Activated T-cell treated with anti-CD3 and anti-CD28 coated beads, Interleukin-2, amount 50 U/mL, for 72 hours (primary cell): ENCODE data around the gene FAM43A. TPM values are rescaled to one million over a fixed set of nuclear protein-coding genes. Genes with fewer than 3 reads are reported as not detected.

ENCODE experiments used
- ATAC-seq, 2 donors: fragments of 150-1000 bp; cut with Tn5 transposase; replicated peaks in 1 of 2; 2 replicates each; pipeline ENCODE4 v1.10.0; 2021; ENCODE audit warnings: moderate library complexity in 2 of 2, mild to moderate bottlenecking in 1 of 2
- DNase-seq, 2 donors: peaks; one replicate each; pipeline ENCODE4 v3.0.0; 2021 to 2022; ENCODE audit warnings: mixed read lengths in 1 of 2
- H3K27ac Mint-ChIP-seq: one replicate; pipeline ENCODE4 v1.8.0; 2022; ENCODE audit warnings: mild to moderate bottlenecking, moderate library complexity, mixed read lengths
- H3K27me3 Mint-ChIP-seq: one replicate; pipeline ENCODE4 v1.8.0; 2022; ENCODE audit warnings: low read depth, mixed read lengths
- H3K36me3 Mint-ChIP-seq, 2 donors: one replicate each; pipeline ENCODE4 v1.8.0; 2022; ENCODE audit warnings: mixed read lengths in 2 of 2, mild to moderate bottlenecking in 1 of 2; ENCODE audit not compliant: insufficient read depth in 2 of 2
- H3K4me1 Mint-ChIP-seq: one replicate; pipeline ENCODE4 v1.8.0; 2022; ENCODE audit warnings: low read depth, mixed read lengths
- H3K4me3 Mint-ChIP-seq, 2 donors: one replicate each; pipeline ENCODE4 v1.8.0; 2022; ENCODE audit warnings: mild to moderate bottlenecking in 2 of 2, mixed read lengths in 2 of 2, moderate library complexity in 2 of 2
- H3K9me3 Mint-ChIP-seq, 2 donors: one replicate each; pipeline ENCODE4 v1.8.0; 2022; ENCODE audit warnings: mixed read lengths in 2 of 2
- total RNA-seq, 2 donors: library from RNA; stranded (reverse); gene quantifications; one replicate each; pipeline ENCODE4 v1.2.3, GENCODE V29; 2022

FAM43A gene
- total RNA-seq, 2 donors from 2014 or later: 5.4 to 13.4 TPM

GRCh38 chr3:194661946-194662345, 23.7 kb upstream of the FAM43A start:
- Mint-ChIP-seq H3K36me3 (peaks cover 8 to 40% of the 10 kb centered on the region in 2 donors), H3K27ac (no peak overlapping the region), H3K4me1 (peaks cover 29% of the 10 kb centered on the region), H3K4me3 (no peak overlapping the region), H3K9me3 (no peaks in the 10 kb centered on the region), H3K27me3 (no peaks in the 10 kb centered on the region)
- ATAC-seq: no peak
- DNase-seq: no peak

DNA sequence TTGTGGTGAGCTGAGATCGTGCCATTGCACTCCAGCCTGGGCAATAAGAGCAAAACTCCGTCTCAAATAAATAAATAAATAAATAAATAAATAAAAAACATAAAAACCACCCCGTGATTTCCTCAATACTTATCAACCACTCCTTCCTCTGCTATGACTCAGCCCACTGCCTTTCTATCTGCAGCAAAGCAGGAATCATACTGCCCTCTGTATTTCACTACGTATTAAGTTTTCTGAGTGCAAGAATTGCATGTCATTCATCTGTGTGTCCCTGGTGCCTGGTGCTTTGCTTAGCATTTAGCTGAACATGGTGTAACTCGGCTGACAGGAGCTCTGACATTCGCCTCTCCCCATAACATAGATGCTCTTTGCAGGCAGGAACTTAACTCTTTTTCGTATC, 20.8 kb upstream of the FAM43A start:
- no peak overlapping the region for H3K27ac Mint-ChIP-seq
- DNase-seq (no peak), ATAC-seq (no peak)
- no peaks in the 10 kb centered on the region for H3K9me3 Mint-ChIP-seq
- H3K36me3 Mint-ChIP-seq: peaks cover 12 to 35% of the 10 kb centered on the region in 2 donors
- H3K4me1 Mint-ChIP-seq: peaks cover 43% of the 10 kb centered on the region
- H3K4me3 Mint-ChIP-seq: no peak overlapping the region
- H3K27me3 Mint-ChIP-seq: no peaks in the 10 kb centered on the region

DNA sequence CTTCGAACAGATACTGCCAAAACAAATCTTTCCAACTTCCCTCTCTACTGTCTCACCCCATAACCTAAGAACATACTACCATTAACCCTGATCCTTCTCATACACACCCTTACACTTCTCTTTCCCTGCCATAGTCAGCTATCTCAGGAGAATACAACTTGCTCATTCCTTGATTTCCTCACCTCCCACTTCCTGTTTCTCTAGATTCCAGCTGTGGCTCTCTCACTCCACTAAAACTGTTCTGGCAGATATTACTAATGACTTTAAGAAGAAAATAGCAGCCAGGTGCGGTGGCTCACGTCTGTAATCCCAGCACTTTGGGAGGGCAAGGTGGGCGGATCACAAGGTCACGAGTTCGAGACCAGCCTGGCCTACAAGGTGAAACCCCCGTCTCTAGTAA, 18.3 kb upstream of the FAM43A start:
- no peak overlapping the region for H3K4me3 Mint-ChIP-seq
- H3K36me3 Mint-ChIP-seq: peaks cover 12 to 32% of the 10 kb centered on the region in 2 donors
- no peaks in the 10 kb centered on the region for H3K27me3 Mint-ChIP-seq
- peak overlapping the region; percentile 26 for H3K27ac Mint-ChIP-seq
- ATAC-seq (no peak), DNase-seq (no peak)
- H3K4me1 Mint-ChIP-seq: peaks cover 52% of the 10 kb centered on the region
- no peaks in the 10 kb centered on the region for H3K9me3 Mint-ChIP-seq

- H3K4me1 Mint-ChIP-seq: peaks cover 72% of the 10 kb centered on the region
- peak; percentile 32 for DNase-seq
These were observed 14.2 kb upstream of the FAM43A start for GRCh38 chr3:194671511-194671899.

GRCh38 chr3:194671900-194672808, 13.5 kb upstream of the FAM43A start, which contains the start of gene LSG1:
TSS of gene LSG1 (minus strand) at chr3:194672191. CDS start at chr3:194672162, 29 bp downstream.
- peak; percentile 91 for DNase-seq
- peak within 1 kb of the TSS; percentile 99 to 100 for H3K4me3 Mint-ChIP-seq
- peaks cover 72% of the 10 kb centered on the region for H3K4me1 Mint-ChIP-seq
- H3K36me3 Mint-ChIP-seq: peaks cover 7 to 11% of the 10 kb centered on the region in 2 donors
- H3K27ac Mint-ChIP-seq: peak within 1 kb of the TSS; percentile 99
- no peaks in the 10 kb centered on the region for H3K9me3 Mint-ChIP-seq
- ATAC-seq: peak; percentile 81 to 86
- peaks cover 8% of the 10 kb centered on the region for H3K27me3 Mint-ChIP-seq

More at GRCh38 chr3:194671511-194671899, 14.2 kb upstream of the FAM43A start:
- peaks cover 7 to 11% of the 10 kb centered on the region in 2 donors for H3K36me3 Mint-ChIP-seq
- peak overlapping the region; percentile 99 for H3K27ac Mint-ChIP-seq
- H3K9me3 Mint-ChIP-seq: no peaks in the 10 kb centered on the region
- H3K4me3 Mint-ChIP-seq: peak overlapping the region; percentile 99 to 100
- ATAC-seq: peak in 1 of 2 donors; percentile 4
- peaks cover 3% of the 10 kb centered on the region for H3K27me3 Mint-ChIP-seq

DNA sequence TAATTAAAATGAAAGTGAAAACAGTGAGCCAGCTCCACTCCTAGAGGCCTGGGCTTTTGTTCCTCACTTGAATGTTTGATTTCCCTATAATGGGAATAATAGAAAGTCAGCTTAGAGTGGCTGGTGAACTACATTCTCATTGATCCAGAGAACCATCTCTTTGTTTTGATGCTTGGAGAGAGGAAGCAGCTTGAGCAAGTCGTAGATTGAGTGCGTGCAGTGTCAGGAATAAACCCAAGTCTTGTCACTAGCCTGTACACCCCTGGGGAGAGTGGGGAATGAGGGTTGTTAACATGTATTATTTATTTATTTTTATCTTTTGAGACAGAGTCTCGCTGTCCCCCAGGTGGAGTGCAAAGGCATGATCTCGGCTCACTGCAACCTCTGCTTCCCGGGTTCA, 12.8 kb upstream of the FAM43A start:
- H3K27me3 Mint-ChIP-seq: peaks cover 8% of the 10 kb centered on the region
- peak overlapping the region; percentile 64 for H3K27ac Mint-ChIP-seq
- no peak for ATAC-seq
- H3K36me3 Mint-ChIP-seq: peaks cover 5 to 8% of the 10 kb centered on the region in 2 donors
- H3K9me3 Mint-ChIP-seq: no peaks in the 10 kb centered on the region
- peaks cover 68% of the 10 kb centered on the region for H3K4me1 Mint-ChIP-seq
- DNase-seq: no peak
- peak overlapping the region; percentile 99 to 100 for H3K4me3 Mint-ChIP-seq

GRCh38 chr3:194673761-194674160, 11.9 kb upstream of the FAM43A start:
- H3K27ac Mint-ChIP-seq: peak overlapping the region; percentile 31
- peak overlapping the region in 1 of 2 donors; percentile 65 for H3K4me3 Mint-ChIP-seq
- DNase-seq: no peak
- peaks cover 61% of the 10 kb centered on the region for H3K4me1 Mint-ChIP-seq
- no peak for ATAC-seq
- no peaks in the 10 kb centered on the region for H3K9me3 Mint-ChIP-seq
- H3K36me3 Mint-ChIP-seq: peaks cover 2 to 4% of the 10 kb centered on the region in 2 donors
- H3K27me3 Mint-ChIP-seq: peaks cover 8% of the 10 kb centered on the region

GRCh38 chr3:194675081-194675640, 10.5 kb upstream of the FAM43A start:
- Mint-ChIP-seq H3K4me1 (peaks cover 57% of the 10 kb centered on the region), H3K9me3 (no peaks in the 10 kb centered on the region), H3K36me3 (no peaks in the 10 kb centered on the region), H3K27ac (peak overlapping the region; percentile 82), H3K27me3 (peaks cover 17% of the 10 kb centered on the region), H3K4me3 (peak overlapping the region; percentile 65 to 72)
- peak; percentile 78 to 80 for DNase-seq
- ATAC-seq: peak; percentile 71 to 75

DNA sequence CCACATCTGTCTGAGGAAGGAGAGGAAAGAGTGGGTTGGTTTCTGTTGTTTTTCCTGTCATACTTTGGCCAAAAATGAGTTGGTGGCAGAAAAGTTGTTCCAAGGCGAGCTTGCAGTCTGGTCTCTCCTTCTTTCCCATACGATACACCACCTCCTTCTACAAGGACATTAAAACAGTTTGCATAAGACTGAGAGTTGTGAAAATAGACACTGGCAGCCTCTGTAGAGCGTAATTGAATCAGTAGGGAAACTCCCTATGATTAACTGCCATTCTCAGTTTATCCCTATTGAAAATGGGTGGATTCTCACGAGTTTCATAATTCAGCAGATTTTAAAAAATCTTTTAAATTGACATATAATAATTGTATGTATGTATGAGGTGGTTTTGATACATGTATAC, 10.0 kb upstream of the FAM43A start:
- Mint-ChIP-seq H3K36me3 (no peaks in the 10 kb centered on the region), H3K27ac (peak overlapping the region; percentile 82), H3K9me3 (no peaks in the 10 kb centered on the region), H3K4me3 (peak overlapping the region; percentile 65 to 72), H3K27me3 (peaks cover 18% of the 10 kb centered on the region), H3K4me1 (peaks cover 52% of the 10 kb centered on the region)
- DNase-seq (peak in 1 of 2 donors; percentile 28), ATAC-seq (peak; percentile 30 to 49)

DNA sequence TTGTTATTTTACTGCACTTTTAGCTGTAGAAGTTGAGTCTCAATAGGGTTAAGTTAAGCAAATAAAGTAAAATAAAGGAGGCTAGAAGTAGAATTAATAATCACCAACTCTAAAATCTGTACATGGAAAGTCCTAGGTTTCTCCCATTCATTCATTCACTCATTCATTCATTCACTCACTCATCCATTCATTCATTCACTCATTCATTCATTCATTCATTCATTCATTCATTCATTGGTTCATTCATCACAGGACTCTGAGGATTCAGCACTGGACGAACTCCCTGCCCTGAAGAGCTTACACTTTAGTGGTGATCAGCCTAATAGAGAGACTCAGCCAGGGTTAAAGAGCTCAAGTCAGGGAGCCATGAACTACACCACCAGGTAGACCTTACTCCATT, 9.2 kb upstream of the FAM43A start:
- Mint-ChIP-seq H3K4me1 (peaks cover 44% of the 10 kb centered on the region), H3K27me3 (peaks cover 26% of the 10 kb centered on the region), H3K4me3 (peak overlapping the region in 1 of 2 donors; percentile 65), H3K27ac (peak overlapping the region; percentile 19), H3K36me3 (no peaks in the 10 kb centered on the region), H3K9me3 (no peaks in the 10 kb centered on the region)
- ATAC-seq: no peak
- DNase-seq: no peak

- Mint-ChIP-seq H3K4me3 (no peak overlapping the region), H3K4me1 (peaks cover 43% of the 10 kb centered on the region), H3K36me3 (peaks cover 0 to 2% of the 10 kb centered on the region in 2 donors), H3K27me3 (peaks cover 36% of the 10 kb centered on the region), H3K9me3 (no peaks in the 10 kb centered on the region), H3K27ac (no peak overlapping the region)
- DNase-seq: no peak
- no peak for ATAC-seq
These were observed 4.6 kb upstream of the FAM43A start for GRCh38 chr3:194680888-194681615.

DNA sequence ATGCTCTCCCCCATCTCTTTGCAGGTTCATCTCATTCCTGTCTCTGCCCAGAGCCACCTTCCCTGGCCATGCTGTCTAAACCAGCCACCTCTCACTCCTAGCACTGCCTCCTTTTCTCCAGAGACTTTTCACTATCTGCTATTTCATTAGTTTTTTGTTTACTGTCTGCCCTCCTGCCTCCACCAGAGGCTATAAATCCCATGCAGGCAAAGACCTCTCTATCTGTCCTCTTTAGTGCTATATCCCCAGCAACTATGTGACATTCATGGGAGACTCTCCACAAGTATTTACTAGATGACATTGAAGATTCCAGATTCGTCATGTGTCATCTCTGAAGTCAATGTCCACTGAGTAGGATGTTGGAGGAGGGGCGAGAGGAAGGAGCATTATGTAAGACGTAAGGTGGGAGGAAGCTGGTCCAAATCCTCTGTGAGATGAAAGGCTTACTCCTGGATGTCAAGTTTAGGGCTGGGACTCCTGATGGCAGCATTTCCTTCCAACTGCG, 3.4 kb upstream of the FAM43A start:
- peaks cover 0 to 2% of the 10 kb centered on the region in 2 donors for H3K36me3 Mint-ChIP-seq
- H3K27me3 Mint-ChIP-seq: peaks cover 38% of the 10 kb centered on the region
- peaks cover 45% of the 10 kb centered on the region for H3K4me1 Mint-ChIP-seq
- ATAC-seq (no peak), DNase-seq (no peak)
- H3K9me3 Mint-ChIP-seq: no peaks in the 10 kb centered on the region
- peak overlapping the region; percentile 9 to 32 for H3K4me3 Mint-ChIP-seq
- no peak overlapping the region for H3K27ac Mint-ChIP-seq
